Endodermal cell (in vitro differentiated cells): ENCODE data around the gene PLEKHG4B. TPM values are rescaled to one million over a fixed set of nuclear protein-coding genes. Genes with fewer than 3 reads are reported as not detected.
"Not testable (repeated sequence)": the region's sequence is repeated elsewhere in the genome, so short reads cannot be mapped to it uniquely, and the experiment has no call there.

Experiments
- DNase-seq: peaks from one replicate; pipeline ENCODE4 v3.0.0-alpha.2; 2017
- H3K27ac ChIP-seq: 2 replicates; pipeline ENCODE4 v1.5.1; 2013; ENCODE audit warnings: mild to moderate bottlenecking, low read depth, low read length, moderate library complexity
- H3K27me3 ChIP-seq: 2 replicates; pipeline ENCODE4 v1.6.1; 2013; ENCODE audit warnings: mild to moderate bottlenecking, low read length, moderate library complexity; ENCODE audit not compliant: insufficient read depth, control insufficient read depth, poor library complexity, severe bottlenecking
- H3K36me3 ChIP-seq: 2 replicates; pipeline ENCODE4 v1.7.0; 2013; ENCODE audit warnings: mild to moderate bottlenecking, low read length, moderate library complexity; ENCODE audit not compliant: control insufficient read depth, insufficient read depth
- H3K4me1 ChIP-seq: one replicate; pipeline ENCODE4 v1.7.0; 2013; ENCODE audit warnings: low read length; ENCODE audit not compliant: control insufficient read depth, insufficient read depth
- H3K4me3 ChIP-seq: 2 replicates; pipeline ENCODE4 v1.5.1; 2013; ENCODE audit warnings: mild to moderate bottlenecking, low read length, moderate library complexity
- H3K9ac ChIP-seq: 2 replicates; pipeline ENCODE4 v1.6.1; 2013; ENCODE audit warnings: mild to moderate bottlenecking, low read length, moderate library complexity; ENCODE audit not compliant: poor library complexity, severe bottlenecking; ENCODE audit errors: extremely low read depth
- H3K9me3 ChIP-seq: 2 replicates; pipeline ENCODE4 v1.6.1; 2013; ENCODE audit warnings: mild to moderate bottlenecking, low read length, moderate library complexity; ENCODE audit not compliant: control insufficient read depth
- H3K27ac Mint-ChIP-seq: 2 replicates; pipeline ENCODE4 v1.8.0; 2020; ENCODE audit warnings: mixed read lengths
- H3K27me3 Mint-ChIP-seq: 2 replicates; pipeline ENCODE4 v1.8.0; 2021; ENCODE audit warnings: mild to moderate bottlenecking, mixed read lengths; ENCODE audit not compliant: insufficient read depth
- H3K36me3 Mint-ChIP-seq: 2 replicates; pipeline ENCODE4 v1.8.0; 2020; ENCODE audit warnings: low read depth, mixed read lengths
- H3K4me1 Mint-ChIP-seq: 2 replicates; pipeline ENCODE4 v1.8.0; 2020; ENCODE audit warnings: mixed read lengths
- H3K4me3 Mint-ChIP-seq: 2 replicates; pipeline ENCODE4 v1.8.0; 2020; ENCODE audit warnings: mild to moderate bottlenecking, moderate library complexity, mixed read lengths
- H3K9me3 Mint-ChIP-seq: 2 replicates; pipeline ENCODE4 v1.8.0; 2020; ENCODE audit warnings: mild to moderate bottlenecking, mixed read lengths
- WGBS, 2 experiments: methylation state at CpG; one replicate each; pipeline versions ENCODE4 v1.1.5 to v1.1.7; 2013; ENCODE audit warnings: missing lambda C conversion rate in 2 of 2, mixed read lengths in 1 of 2; ENCODE audit not compliant: insufficient coverage in 1 of 2, insufficient read length in 1 of 2; 5-methylcytosine and 5-hydroxymethylcytosine counted together
- total RNA-seq, 2 donors: library from RNA; stranded (reverse); fragmentation: NEBNext Ultra II Directional in 1 of 2; extraction: Animal tissue kit (Norgen Biotek cat#: 25700) in 1 of 2; gene quantifications; 2 replicates in 1 of 2; 3 replicates in 1 of 2; pipeline ENCODE4 v1.2.1, GENCODE V29; 2021
- TF ChIP-seq, protein P1 (sequence below): fragments of 200-600 bp; sonication (generic); conservative IDR thresholded peaks from 2 replicates; pipeline ENCODE4 v1.5.0; 2021; ENCODE audit warnings: antibody characterized with exemption, mild to moderate bottlenecking

PLEKHG4B gene
- total RNA-seq, 2 donors from 2014 or later: 16.3 to 22.8 TPM

DNA sequence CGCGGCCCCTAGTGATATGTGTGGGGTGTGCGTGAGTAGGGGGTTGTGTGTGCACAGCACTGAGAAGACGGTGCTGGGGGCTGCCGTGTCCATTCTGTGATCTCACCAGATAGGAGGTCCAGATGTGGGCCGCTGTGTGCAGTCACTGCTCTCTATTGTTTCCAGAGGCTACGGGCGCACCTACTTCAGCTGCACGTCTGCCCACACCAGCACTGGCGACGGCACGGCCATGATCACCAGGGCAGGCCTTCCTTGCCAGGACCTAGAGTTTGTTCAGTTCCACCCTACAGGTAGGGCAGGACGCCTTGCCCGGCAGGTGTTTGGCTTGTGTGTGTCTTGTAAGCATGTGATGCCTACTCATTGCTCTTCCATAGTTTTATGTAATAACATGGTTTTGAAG, 138.7 kb downstream of the PLEKHG4B start:
- Histone ChIP-seq H3K36me3 (peaks cover 56% of the 10 kb centered on the region), H3K4me3 (no peak overlapping the region), H3K27me3 (no peaks in the 10 kb centered on the region), H3K27ac (no peak overlapping the region), H3K9me3 (no peaks in the 10 kb centered on the region), H3K4me1 (no peaks in the 10 kb centered on the region), H3K9ac (no peak overlapping the region)
- Mint-ChIP-seq H3K27me3 (no peaks in the 10 kb centered on the region), H3K27ac (no peak overlapping the region), H3K4me3 (no peak overlapping the region), H3K4me1 (no peaks in the 10 kb centered on the region), H3K36me3 (peaks cover 71% of the 10 kb centered on the region), H3K9me3 (no peaks in the 10 kb centered on the region)
- WGBS, 2 experiments: 95 to 96% methylated on average over 9 to 14 of the region's 14 CpGs
- DNase-seq: no peak
- TF ChIP-seq, protein P1, sequence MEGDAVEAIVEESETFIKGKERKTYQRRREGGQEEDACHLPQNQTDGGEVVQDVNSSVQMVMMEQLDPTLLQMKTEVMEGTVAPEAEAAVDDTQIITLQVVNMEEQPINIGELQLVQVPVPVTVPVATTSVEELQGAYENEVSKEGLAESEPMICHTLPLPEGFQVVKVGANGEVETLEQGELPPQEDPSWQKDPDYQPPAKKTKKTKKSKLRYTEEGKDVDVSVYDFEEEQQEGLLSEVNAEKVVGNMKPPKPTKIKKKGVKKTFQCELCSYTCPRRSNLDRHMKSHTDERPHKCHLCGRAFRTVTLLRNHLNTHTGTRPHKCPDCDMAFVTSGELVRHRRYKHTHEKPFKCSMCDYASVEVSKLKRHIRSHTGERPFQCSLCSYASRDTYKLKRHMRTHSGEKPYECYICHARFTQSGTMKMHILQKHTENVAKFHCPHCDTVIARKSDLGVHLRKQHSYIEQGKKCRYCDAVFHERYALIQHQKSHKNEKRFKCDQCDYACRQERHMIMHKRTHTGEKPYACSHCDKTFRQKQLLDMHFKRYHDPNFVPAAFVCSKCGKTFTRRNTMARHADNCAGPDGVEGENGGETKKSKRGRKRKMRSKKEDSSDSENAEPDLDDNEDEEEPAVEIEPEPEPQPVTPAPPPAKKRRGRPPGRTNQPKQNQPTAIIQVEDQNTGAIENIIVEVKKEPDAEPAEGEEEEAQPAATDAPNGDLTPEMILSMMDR: no peak

DNA sequence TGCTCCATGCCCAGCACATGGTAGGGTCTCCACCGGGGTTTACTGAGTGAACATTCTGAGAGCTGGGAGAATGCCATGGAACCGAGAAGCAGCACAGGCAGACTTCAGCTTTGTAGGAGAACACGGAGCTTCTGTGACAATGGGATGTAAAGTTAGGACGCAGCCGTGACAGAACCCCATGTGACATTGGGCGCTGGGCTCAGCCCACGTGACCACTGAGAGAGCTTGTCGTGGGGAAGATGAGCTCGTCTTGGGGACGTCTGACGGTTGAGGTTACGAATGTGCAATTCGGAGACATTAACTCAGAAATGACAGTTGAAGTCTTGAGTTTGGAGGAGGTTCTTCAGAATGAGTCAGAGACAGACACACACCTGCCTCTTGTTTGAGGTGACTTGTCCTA, 139.7 kb downstream of the PLEKHG4B start:
- TF ChIP-seq, protein P1: no peak
- no peak for DNase-seq
- Mint-ChIP-seq H3K9me3 (no peaks in the 10 kb centered on the region), H3K27me3 (no peaks in the 10 kb centered on the region), H3K36me3 (peaks cover 74% of the 10 kb centered on the region), H3K4me3 (no peak overlapping the region), H3K4me1 (no peaks in the 10 kb centered on the region), H3K27ac (no peak overlapping the region)
- WGBS, 2 experiments: 92 to 98% methylated on average over 8 to 13 of the region's 13 CpGs
- Histone ChIP-seq H3K36me3 (peaks cover 50% of the 10 kb centered on the region), H3K4me1 (no peaks in the 10 kb centered on the region), H3K9me3 (no peaks in the 10 kb centered on the region), H3K27me3 (no peaks in the 10 kb centered on the region), H3K4me3 (no peak overlapping the region), H3K27ac (no peak overlapping the region), H3K9ac (no peak overlapping the region)

DNA sequence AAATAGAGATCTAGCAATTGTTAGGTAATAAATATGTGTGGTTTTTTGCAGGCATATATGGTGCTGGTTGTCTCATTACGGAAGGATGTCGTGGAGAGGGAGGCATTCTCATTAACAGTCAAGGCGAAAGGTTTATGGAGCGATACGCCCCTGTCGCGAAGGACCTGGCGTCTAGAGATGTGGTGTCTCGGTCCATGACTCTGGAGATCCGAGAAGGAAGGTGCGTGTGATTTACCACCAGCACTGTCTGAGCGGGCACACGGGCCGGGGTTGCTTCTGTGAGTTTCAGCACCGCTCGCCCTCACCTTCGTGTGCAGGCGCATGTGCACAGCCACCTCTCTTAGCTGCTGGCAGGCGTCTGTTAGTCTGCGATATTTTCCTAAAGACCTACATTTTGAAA, 141.5 kb downstream of the PLEKHG4B start:
- H3K27ac ChIP-seq, H3K9me3 ChIP-seq, H3K9me3 Mint-ChIP-seq, H3K9ac ChIP-seq, H3K27me3 Mint-ChIP-seq, H3K27ac Mint-ChIP-seq, DNase-seq, H3K27me3 ChIP-seq, H3K4me1 Mint-ChIP-seq, H3K4me1 ChIP-seq, H3K4me3 ChIP-seq, H3K4me3 Mint-ChIP-seq: not testable (repeated sequence)
- WGBS, 2 experiments: 94 to 95% methylated on average over 14 to 20 of the region's 20 CpGs
- H3K36me3 Mint-ChIP-seq: peaks cover 80% of the 10 kb centered on the region
- peaks cover 43% of the 10 kb centered on the region for H3K36me3 ChIP-seq

DNA sequence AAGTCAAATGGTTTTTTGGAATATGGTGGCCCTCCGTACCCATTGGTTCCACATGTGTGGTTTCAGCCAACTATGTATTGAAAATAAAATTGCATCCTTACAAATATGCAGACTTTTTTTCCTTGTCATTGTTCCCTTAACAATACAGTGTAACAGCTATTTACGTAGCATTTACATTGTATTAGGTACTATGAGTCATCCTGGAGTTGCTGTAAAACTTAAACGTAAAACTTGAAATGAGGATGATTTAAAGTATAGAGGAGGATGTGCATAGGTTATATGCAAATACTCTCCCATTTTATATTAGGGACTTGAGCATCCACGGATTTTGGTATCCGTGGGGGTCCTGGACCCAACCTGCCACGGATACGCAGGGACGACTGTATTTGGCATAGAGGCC, 142.5 kb downstream of the PLEKHG4B start:
- Mint-ChIP-seq H3K4me1 (no peaks in the 10 kb centered on the region), H3K9me3 (no peaks in the 10 kb centered on the region), H3K4me3 (no peak overlapping the region), H3K36me3 (peaks cover 80% of the 10 kb centered on the region), H3K27ac (no peak overlapping the region), H3K27me3 (no peaks in the 10 kb centered on the region)
- H3K9ac ChIP-seq: no peak overlapping the region
- H3K36me3 ChIP-seq: peaks cover 36% of the 10 kb centered on the region
- H3K9me3 ChIP-seq: no peaks in the 10 kb centered on the region
- no peak for DNase-seq
- H3K27me3 ChIP-seq: no peaks in the 10 kb centered on the region
- H3K27ac ChIP-seq: no peak overlapping the region
- 92 to 94% methylated on average over 5 to 8 of the region's 8 CpGs for WGBS, 2 experiments
- TF ChIP-seq, protein P1: no peak
- H3K4me1 ChIP-seq: no peaks in the 10 kb centered on the region
- H3K4me3 ChIP-seq: no peak overlapping the region

DNA sequence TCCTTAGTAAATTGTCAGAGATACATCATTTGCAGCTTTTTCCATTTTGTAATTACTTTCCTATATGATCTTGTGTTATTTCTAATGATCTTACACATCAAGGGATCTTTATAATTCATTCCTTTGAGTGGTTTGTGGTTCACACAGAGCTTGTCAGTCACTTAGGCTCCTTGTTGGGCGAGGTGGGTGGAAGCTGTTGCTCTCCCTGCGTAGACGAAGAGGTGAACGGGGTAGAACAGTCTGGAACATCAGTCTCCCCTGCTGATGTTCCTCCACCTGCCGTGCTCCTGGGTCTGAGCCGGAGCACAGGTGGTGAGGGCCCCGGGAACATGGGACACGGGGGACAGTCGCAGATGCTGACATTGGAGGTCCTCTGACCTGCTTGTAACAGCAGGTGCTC, 143.6 kb downstream of the PLEKHG4B start:
- DNase-seq, H3K27me3 Mint-ChIP-seq, H3K4me3 ChIP-seq, H3K9me3 Mint-ChIP-seq, H3K9ac ChIP-seq, H3K4me1 ChIP-seq, H3K27ac Mint-ChIP-seq, H3K9me3 ChIP-seq, H3K27me3 ChIP-seq, H3K4me1 Mint-ChIP-seq, H3K4me3 Mint-ChIP-seq, H3K27ac ChIP-seq: not testable (repeated sequence)
- 98 to 100% methylated on average over 1 to 4 of the region's 9 CpGs for WGBS, 2 experiments
- H3K36me3 ChIP-seq: peaks cover 38% of the 10 kb centered on the region
- peaks cover 86% of the 10 kb centered on the region for H3K36me3 Mint-ChIP-seq
